ENCODE measurements around the gene SERINC2. TPM values are rescaled to one million over a fixed set of nuclear protein-coding genes. Genes with fewer than 3 reads are reported as not detected.

SERINC2 gene
- polyA plus RNA-seq, 2 of the 4 experiments (the other 2 are of a cell fraction), result 6.0 to 16.3 TPM

- POLR2A ChIA-PET, result no interaction called here
Measured at GRCh38 chr1:31434979-31435378, 22.0 kb downstream of the SERINC2 start.

GRCh38 chr1:31435471-31436409, 22.7 kb downstream of the SERINC2 start:
- H3K4me2 ChIP-seq, result no peak overlapping the region
- no peaks in the 10 kb centered on the region for H3K9me3 ChIP-seq
- WGBS (ENCODE audit: missing lambda C conversion rate), result 78% methylated on average over 12 of the region's 13 CpGs
- no peak overlapping the region for H3K27ac ChIP-seq
- no peak; a peak in 1 of 6 replicates for ATAC-seq
- no peak overlapping the region for H3K4me3 ChIP-seq
- TF ChIP-seq TP53 (CRISPR knock-in tag; IDR thresholded peaks at IDR 0.05), result no peak
- no peak for TF ChIP-seq ZSCAN20 (CRISPR knock-in tag; IDR thresholded peaks at IDR 0.05)
- no peak for TF ChIP-seq MYC (IDR thresholded peaks at IDR 0.05; ENCODE audit: borderline replicate concordance, low read length)
- no peak for TF ChIP-seq CBX2 (IDR thresholded peaks at IDR 0.05; ENCODE audit: borderline replicate concordance, low read depth)
- no peak for TF ChIP-seq ESRRA (IDR thresholded peaks at IDR 0.05; ENCODE audit: borderline replicate concordance, low read length)
- TF ChIP-seq CEBPB (IDR thresholded peaks at IDR 0.05), result no peak
- TF ChIP-seq NPAS2 (CRISPR knock-in tag; IDR thresholded peaks at IDR 0.05; ENCODE audit: borderline replicate concordance), result no peak
- no peak for TF ChIP-seq NFE2L2 (conservative IDR thresholded peaks at IDR 0.05; ENCODE audit: low read length)
- no peak for TF ChIP-seq RNF2 (IDR thresholded peaks at IDR 0.05; ENCODE audit: borderline replicate concordance, low read depth)
- TF ChIP-seq, protein P1, sequence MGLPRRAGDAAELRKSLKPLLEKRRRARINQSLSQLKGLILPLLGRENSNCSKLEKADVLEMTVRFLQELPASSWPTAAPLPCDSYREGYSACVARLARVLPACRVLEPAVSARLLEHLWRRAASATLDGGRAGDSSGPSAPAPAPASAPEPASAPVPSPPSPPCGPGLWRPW (IDR thresholded peaks at IDR 0.05), result no peak
- TF ChIP-seq CBX8 (IDR thresholded peaks at IDR 0.05), result no peak
- no peak for TF ChIP-seq MAZ (IDR thresholded peaks at IDR 0.05; ENCODE audit: borderline replicate concordance, low read depth, low read length)
- TF ChIP-seq CHD2 (IDR thresholded peaks at IDR 0.05; ENCODE audit: low read length, partially characterized antibody), result no peak
- TF ChIP-seq, protein P2, sequence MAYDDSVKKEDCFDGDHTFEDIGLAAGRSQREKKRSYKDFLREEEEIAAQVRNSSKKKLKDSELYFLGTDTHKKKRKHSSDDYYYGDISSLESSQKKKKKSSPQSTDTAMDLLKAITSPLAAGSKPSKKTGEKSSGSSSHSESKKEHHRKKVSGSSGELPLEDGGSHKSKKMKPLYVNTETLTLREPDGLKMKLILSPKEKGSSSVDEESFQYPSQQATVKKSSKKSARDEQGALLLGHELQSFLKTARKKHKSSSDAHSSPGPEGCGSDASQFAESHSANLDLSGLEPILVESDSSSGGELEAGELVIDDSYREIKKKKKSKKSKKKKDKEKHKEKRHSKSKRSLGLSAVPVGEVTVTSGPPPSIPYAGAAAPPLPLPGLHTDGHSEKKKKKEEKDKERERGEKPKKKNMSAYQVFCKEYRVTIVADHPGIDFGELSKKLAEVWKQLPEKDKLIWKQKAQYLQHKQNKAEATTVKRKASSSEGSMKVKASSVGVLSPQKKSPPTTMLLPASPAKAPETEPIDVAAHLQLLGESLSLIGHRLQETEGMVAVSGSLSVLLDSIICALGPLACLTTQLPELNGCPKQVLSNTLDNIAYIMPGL (CRISPR knock-in tag; IDR thresholded peaks at IDR 0.05; ENCODE audit: borderline replicate concordance), result no peak
- no peak for TF ChIP-seq POLR2A (IDR thresholded peaks at IDR 0.05; ENCODE audit: low read length)
- TF ChIP-seq RARB (CRISPR knock-in tag; IDR thresholded peaks at IDR 0.05), result no peak
- no peaks in the 10 kb centered on the region for H3K4me1 ChIP-seq
- no peak for DNase-seq (ENCODE audit: low read depth in 1 of 2, low spot score in 1 of 2)
- CTCF ChIA-PET, result no interaction called here
- POLR2A ChIA-PET, result no interaction called here
- FAIRE-seq, result no peak

More at GRCh38 chr1:31434979-31435378, 22.0 kb downstream of the SERINC2 start:
- no peak overlapping the region for H3K4me2 ChIP-seq
- H3K9me3 ChIP-seq, result no peaks in the 10 kb centered on the region
- CTCF ChIA-PET, result no interaction called here
- TF ChIP-seq MAFK (IDR thresholded peaks at IDR 0.05; ENCODE audit: partially characterized antibody) (no peak), RAD21 (conservative IDR thresholded peaks at IDR 0.05 in 1 of 2, IDR thresholded peaks at IDR 0.05 in 1 of 2) (no peak), ELK1 (IDR thresholded peaks at IDR 0.05; ENCODE audit: low read depth, low read length) (no peak), HOXA7 (CRISPR knock-in tag; IDR thresholded peaks at IDR 0.05) (no peak)
- TF ChIP-seq, protein P3, sequence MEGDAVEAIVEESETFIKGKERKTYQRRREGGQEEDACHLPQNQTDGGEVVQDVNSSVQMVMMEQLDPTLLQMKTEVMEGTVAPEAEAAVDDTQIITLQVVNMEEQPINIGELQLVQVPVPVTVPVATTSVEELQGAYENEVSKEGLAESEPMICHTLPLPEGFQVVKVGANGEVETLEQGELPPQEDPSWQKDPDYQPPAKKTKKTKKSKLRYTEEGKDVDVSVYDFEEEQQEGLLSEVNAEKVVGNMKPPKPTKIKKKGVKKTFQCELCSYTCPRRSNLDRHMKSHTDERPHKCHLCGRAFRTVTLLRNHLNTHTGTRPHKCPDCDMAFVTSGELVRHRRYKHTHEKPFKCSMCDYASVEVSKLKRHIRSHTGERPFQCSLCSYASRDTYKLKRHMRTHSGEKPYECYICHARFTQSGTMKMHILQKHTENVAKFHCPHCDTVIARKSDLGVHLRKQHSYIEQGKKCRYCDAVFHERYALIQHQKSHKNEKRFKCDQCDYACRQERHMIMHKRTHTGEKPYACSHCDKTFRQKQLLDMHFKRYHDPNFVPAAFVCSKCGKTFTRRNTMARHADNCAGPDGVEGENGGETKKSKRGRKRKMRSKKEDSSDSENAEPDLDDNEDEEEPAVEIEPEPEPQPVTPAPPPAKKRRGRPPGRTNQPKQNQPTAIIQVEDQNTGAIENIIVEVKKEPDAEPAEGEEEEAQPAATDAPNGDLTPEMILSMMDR (IDR thresholded peaks at IDR 0.05), result no peak
- FAIRE-seq, result no peak
- DNase-seq (ENCODE audit: low read depth in 1 of 2, low spot score in 1 of 2), result no peak
- no peaks in the 10 kb centered on the region for H3K4me1 ChIP-seq
- H3K27ac ChIP-seq, result no peak overlapping the region
- ATAC-seq, result no peak; a peak in 1 of 6 replicates
- 83% methylated on average over 5 of the region's 12 CpGs for WGBS (ENCODE audit: missing lambda C conversion rate)
- no peak overlapping the region for H3K4me3 ChIP-seq
